Amniotic stem cell (primary cell): Measurements from ENCODE around the gene RBL2.
"Not testable (repeated sequence)": the region's sequence is repeated elsewhere in the genome, so short reads cannot be mapped to it uniquely, and the experiment has no call there.

Experiments
- DNase-seq: peaks from one replicate; lab custom pipeline; 2025; lab: John Stamatoyannopoulos, UW

Gene RBL2

GRCh38 chr16:53537626-53538025 lies 103.4 kb downstream of the RBL2 start:
- no peak for DNase-seq

- not testable (repeated sequence) for DNase-seq
These were observed 105.1 kb downstream of the RBL2 start for GRCh38 chr16:53539346-53539745.

DNA sequence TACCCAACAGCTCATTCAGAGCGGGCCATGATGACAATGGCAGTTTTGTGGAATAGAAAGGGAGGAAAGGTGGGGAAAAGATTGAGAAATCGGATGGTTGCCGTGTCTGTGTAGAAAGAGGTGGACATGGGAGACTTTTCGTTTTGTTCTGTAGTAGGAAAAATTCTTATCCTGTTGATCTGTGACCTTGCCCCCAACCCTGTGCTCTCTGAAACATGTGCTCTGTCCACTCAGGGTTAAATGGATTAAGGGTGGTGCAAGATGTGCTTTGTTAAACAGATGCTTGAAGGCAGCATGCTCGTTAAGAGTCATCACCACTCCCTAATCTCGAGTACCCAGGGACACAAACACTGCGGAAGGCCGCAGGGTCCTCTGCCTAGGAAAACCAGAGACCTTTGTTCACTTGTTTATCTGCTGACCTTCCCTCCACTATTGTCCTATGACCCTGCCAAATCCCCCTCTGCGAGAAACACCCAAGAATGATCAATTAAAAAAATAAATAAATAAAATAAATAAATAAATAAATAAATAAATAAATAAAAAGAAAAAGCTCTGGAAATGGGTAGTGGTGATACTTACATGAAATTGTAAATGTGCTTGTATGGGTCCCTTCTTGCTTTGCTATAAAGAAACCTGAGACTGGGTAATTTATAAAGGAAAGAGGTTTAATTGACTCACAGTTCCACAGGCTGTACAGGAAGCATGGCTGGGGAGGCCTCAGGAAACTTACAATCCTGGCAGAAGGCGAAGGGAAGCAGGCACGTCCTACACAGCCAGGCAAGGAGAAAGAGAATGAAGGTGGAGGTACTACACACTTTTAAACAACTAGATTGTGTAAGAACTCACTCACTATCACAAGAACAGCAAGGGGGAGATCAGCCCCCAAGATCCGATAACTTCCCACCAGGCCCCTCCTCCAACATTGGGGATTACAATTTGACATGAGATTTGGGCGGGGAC lies 105.8 kb downstream of the RBL2 start:
- DNase-seq: not testable (repeated sequence)
